ENCODE data around the gene GABPB1.

Gene GABPB1

GRCh38 chr15:50353251-50353974 is 1.6 kb downstream of the GABPB1 start:
- Histone ChIP-seq H3K4me1 (peaks cover 0 to 66% (median 37%) of the 10 kb centered on the region in 4 donors), H3K36me3 (no peaks in the 10 kb centered on the region), H3K4me3 (peak overlapping the region; percentile 94 to 99), H3K27ac (peak overlapping the region; percentile 97 to 100), H3K9me3 (no peaks in the 10 kb centered on the region), H3K27me3 (no peaks in the 10 kb centered on the region)
- intact Hi-C loops (cut with DNase I; ENCODE audit: low total_unique reads), result no loop called here
- TF ChIP-seq CTCF (IDR thresholded peaks at IDR 0.05), result no peak
- no peak for DNase-seq

- H3K9me3 ChIP-seq, result no peaks in the 10 kb centered on the region
- no peak for TF ChIP-seq CTCF (IDR thresholded peaks at IDR 0.05)
- intact Hi-C loops (cut with DNase I; ENCODE audit: low total_unique reads), result no loop called here
- H3K36me3 ChIP-seq, result no peaks in the 10 kb centered on the region
- H3K4me1 ChIP-seq, result peaks cover 0 to 53% (median 21%) of the 10 kb centered on the region in 4 donors
- no peaks in the 10 kb centered on the region for H3K27me3 ChIP-seq
- no peak for DNase-seq
- H3K27ac ChIP-seq, result peak overlapping the region in 1 of 2 donors; percentile 97
- no peak overlapping the region for H3K4me3 ChIP-seq
Observed at GRCh38 chr15:50350621-50351020, 4.4 kb downstream of the GABPB1 start.

- Histone ChIP-seq H3K36me3 (no peaks in the 10 kb centered on the region), H3K27me3 (no peaks in the 10 kb centered on the region), H3K4me3 (no peak overlapping the region), H3K4me1 (peaks cover 0 to 23% (median 4%) of the 10 kb centered on the region in 4 donors), H3K9me3 (no peaks in the 10 kb centered on the region), H3K27ac (no peak overlapping the region)
- no peak for TF ChIP-seq CTCF (IDR thresholded peaks at IDR 0.05)
- no peak for DNase-seq
- intact Hi-C loops (cut with DNase I; ENCODE audit: low total_unique reads), result no loop called here
Observed at GRCh38 chr15:50345298-50345697, 9.7 kb downstream of the GABPB1 start.

GRCh38 chr15:50344006-50344464 is 11.0 kb downstream of the GABPB1 start:
- no peaks in the 10 kb centered on the region for H3K9me3 ChIP-seq
- no peaks in the 10 kb centered on the region for H3K36me3 ChIP-seq
- H3K27me3 ChIP-seq, result no peaks in the 10 kb centered on the region
- TF ChIP-seq CTCF (IDR thresholded peaks at IDR 0.05), result no peak
- H3K27ac ChIP-seq, result no peak overlapping the region
- no peak for DNase-seq
- H3K4me3 ChIP-seq, result no peak overlapping the region
- intact Hi-C loops (cut with DNase I; ENCODE audit: low total_unique reads), result no loop called here
- H3K4me1 ChIP-seq, result peaks cover 0 to 11% (median 3%) of the 10 kb centered on the region in 4 donors

- H3K9me3 ChIP-seq, result no peaks in the 10 kb centered on the region
- H3K36me3 ChIP-seq, result no peaks in the 10 kb centered on the region
- H3K27me3 ChIP-seq, result no peaks in the 10 kb centered on the region
- no peak overlapping the region for H3K4me3 ChIP-seq
- peaks cover 0 to 6% (median 0%) of the 10 kb centered on the region in 4 donors for H3K4me1 ChIP-seq
- no peak for DNase-seq
- intact Hi-C loops (cut with DNase I; ENCODE audit: low total_unique reads), result no loop called here
- no peak for TF ChIP-seq CTCF (IDR thresholded peaks at IDR 0.05)
- H3K27ac ChIP-seq, result no peak overlapping the region
Observed at GRCh38 chr15:50341616-50342136, 13.3 kb downstream of the GABPB1 start.
